AG10803 (cell line): Measurements from ENCODE around the gene MR1.
A peak's percentile ranks its signal among the peaks of the same experiment; 100 is the strongest.
"Not testable (repeated sequence)": the region's sequence is repeated elsewhere in the genome, so short reads cannot be mapped to it uniquely, and the experiment has no call there.

Source experiments
- DNase-seq: peaks from one replicate; pipeline ENCODE4 v3.0.0; 2010; ENCODE audit warnings: low read depth
- H3K4me3 ChIP-seq: 2 replicates; pipeline ENCODE4 v1.5.1; 2011; ENCODE audit warnings: mild to moderate bottlenecking, low read length, control low read depth
- TF ChIP-seq, protein P1 (sequence below): conservative IDR thresholded peaks from 2 replicates; pipeline ENCODE4 v1.5.1; 2011; ENCODE audit warnings: mild to moderate bottlenecking, low read length, control low read depth, inconsistent platforms

The MR1 gene

GRCh38 chr1:181043025-181043888 is 9.5 kb downstream of the MR1 start:
- TF ChIP-seq, protein P1, sequence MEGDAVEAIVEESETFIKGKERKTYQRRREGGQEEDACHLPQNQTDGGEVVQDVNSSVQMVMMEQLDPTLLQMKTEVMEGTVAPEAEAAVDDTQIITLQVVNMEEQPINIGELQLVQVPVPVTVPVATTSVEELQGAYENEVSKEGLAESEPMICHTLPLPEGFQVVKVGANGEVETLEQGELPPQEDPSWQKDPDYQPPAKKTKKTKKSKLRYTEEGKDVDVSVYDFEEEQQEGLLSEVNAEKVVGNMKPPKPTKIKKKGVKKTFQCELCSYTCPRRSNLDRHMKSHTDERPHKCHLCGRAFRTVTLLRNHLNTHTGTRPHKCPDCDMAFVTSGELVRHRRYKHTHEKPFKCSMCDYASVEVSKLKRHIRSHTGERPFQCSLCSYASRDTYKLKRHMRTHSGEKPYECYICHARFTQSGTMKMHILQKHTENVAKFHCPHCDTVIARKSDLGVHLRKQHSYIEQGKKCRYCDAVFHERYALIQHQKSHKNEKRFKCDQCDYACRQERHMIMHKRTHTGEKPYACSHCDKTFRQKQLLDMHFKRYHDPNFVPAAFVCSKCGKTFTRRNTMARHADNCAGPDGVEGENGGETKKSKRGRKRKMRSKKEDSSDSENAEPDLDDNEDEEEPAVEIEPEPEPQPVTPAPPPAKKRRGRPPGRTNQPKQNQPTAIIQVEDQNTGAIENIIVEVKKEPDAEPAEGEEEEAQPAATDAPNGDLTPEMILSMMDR: no peak
- peak; percentile 49 for DNase-seq
- H3K4me3 ChIP-seq: no peak overlapping the region

DNA sequence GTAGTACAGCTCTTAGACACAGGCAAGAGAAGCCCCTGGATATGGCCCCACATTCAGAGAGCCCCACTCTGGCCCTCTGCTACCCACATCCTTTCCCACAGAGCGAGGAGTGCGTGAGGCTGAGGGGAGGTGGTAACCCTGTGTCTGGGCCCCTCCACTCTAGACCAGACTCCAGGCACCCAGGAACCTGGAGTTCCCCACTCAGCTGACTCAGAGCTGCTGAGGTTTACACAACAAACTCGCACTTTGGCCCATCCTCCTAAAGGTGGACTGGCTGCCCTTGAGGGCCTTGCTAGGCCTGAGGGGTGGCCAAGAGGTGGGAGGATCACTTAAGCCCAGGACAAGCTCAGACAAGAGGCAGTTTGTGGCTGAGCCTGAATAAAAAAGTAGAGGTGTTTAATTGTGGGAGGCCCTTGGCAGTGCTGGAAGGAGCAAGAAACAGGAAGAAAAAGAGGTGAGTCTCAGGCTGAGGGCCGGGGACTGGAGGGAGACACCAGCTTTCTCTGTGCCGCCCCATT is 10.7 kb downstream of the MR1 start:
- no peak for DNase-seq
- no peak overlapping the region for H3K4me3 ChIP-seq
- TF ChIP-seq, protein P1: no peak

DNA sequence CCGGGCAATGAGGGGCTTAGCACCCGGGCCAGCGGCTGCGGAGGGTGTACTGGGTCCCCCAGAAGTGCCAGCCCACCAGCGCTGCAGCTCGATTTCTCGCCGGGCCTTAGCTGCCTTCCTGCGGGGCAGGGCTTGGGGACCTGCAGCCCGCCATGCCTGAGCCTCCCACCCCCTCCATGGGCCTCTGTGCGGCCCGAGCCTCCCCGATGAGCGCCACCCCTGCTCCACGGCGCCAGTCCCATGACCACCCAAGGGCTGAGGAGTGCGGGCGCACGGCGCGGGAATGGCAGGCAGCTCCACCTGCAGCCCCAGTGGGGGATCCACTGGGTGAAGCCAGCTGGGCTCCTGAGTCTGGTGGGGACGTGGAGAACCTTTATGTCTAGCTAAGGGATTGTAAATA is 12.2 kb downstream of the MR1 start:
- not testable (repeated sequence) for H3K4me3 ChIP-seq, DNase-seq

DNA sequence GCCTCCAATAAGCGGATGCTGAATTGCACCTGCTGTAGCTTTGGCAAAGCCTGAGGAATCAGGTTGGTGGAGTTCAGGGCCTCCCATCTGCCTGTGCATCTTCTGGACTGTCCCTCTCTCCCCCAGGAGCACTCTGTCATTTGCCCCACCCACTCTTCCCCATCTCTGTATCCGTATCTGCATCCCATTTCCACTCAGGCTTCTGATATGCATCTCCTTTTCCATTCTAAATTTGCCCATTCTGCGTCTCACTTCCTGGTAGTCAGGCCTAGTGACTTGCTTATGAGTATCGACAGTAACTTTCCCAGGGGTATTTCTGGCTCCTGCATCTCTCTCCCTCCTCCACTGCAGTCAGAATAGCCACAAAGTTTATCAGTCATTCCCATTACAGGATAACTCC is 15.6 kb downstream of the MR1 start:
- H3K4me3 ChIP-seq: no peak overlapping the region
- DNase-seq: no peak
- TF ChIP-seq, protein P1: no peak

DNA sequence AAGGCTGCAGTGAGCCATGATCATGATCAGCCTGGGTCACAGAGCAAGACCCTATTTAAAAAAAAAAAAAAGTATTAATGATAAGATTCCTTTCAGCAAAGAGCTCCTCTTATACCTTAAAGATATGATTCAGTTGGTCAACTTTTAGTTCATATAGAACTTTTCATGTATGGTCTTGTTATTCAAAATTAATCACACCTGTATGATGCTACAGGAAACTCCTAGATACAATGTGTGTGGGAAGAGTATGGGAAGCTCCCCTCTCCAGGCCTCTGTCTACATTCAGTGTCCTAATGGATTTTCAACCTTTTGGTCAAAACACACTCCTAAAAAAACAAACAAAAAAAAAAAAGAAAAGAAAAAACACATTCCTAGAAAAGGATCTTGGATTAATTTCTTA is 17.1 kb downstream of the MR1 start:
- DNase-seq: no peak
- TF ChIP-seq, protein P1: no peak
- no peak overlapping the region for H3K4me3 ChIP-seq

- no peak overlapping the region for H3K4me3 ChIP-seq
- TF ChIP-seq, protein P1: no peak
- DNase-seq: no peak
These were observed 22.8 kb downstream of the MR1 start for GRCh38 chr1:181056560-181056959.

GRCh38 chr1:181057079-181057478 is 23.3 kb downstream of the MR1 start:
- no peak overlapping the region for H3K4me3 ChIP-seq
- DNase-seq: peak; percentile 19
- TF ChIP-seq, protein P1: no peak
